Measurements from ENCODE around the gene BBS9.
"Not testable (repeated sequence)": the region's sequence is repeated elsewhere in the genome, so short reads cannot be mapped to it uniquely, and the experiment has no call there.

Gene BBS9

GRCh38 chr7:33091111-33091531 lies 38.2 kb upstream of the BBS9 start:
- peaks cover 20% of the 10 kb centered on the region for H3K36me3 ChIP-seq
- no peak overlapping the region for H3K4me3 ChIP-seq (ENCODE audit: low read depth, low read length)
- DNase-seq = no peak
- no peak overlapping the region for H3K27ac ChIP-seq
- TF ChIP-seq, protein P1, sequence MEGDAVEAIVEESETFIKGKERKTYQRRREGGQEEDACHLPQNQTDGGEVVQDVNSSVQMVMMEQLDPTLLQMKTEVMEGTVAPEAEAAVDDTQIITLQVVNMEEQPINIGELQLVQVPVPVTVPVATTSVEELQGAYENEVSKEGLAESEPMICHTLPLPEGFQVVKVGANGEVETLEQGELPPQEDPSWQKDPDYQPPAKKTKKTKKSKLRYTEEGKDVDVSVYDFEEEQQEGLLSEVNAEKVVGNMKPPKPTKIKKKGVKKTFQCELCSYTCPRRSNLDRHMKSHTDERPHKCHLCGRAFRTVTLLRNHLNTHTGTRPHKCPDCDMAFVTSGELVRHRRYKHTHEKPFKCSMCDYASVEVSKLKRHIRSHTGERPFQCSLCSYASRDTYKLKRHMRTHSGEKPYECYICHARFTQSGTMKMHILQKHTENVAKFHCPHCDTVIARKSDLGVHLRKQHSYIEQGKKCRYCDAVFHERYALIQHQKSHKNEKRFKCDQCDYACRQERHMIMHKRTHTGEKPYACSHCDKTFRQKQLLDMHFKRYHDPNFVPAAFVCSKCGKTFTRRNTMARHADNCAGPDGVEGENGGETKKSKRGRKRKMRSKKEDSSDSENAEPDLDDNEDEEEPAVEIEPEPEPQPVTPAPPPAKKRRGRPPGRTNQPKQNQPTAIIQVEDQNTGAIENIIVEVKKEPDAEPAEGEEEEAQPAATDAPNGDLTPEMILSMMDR (IDR thresholded peaks at IDR 0.05; ENCODE audit: low read depth, low read length) = no peak
- no peaks in the 10 kb centered on the region for H3K27me3 ChIP-seq (ENCODE audit: insufficient read depth, low read depth, severe bottlenecking)
- no peaks in the 10 kb centered on the region for H3K9me3 ChIP-seq (ENCODE audit: severe bottlenecking)

DNA sequence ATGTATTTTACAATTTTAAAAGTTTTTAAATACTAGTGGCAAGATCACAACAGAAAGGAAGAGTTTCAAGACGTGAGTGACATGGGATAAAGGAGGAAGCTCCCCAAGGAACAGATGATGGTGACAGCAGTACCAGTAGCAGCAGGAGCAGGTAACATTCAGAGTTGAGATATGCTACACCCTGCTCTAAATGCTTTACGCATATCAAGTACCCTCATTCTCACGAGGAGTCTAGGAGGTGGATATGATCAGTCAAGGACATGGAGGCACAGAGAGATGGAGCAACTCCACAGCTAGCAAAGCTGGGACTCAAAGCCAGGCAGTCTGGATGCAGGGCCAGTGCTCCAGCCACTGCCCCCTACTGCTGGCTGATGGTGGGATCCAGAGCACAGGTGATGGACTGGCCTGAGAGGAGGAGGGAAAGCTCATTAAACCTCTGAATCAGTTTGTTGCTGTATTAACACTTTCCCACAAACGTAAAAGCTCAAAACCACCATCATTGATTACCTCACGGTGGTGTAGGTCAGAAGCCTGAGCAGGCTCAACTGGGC lies 37.6 kb upstream of the BBS9 start:
- Histone ChIP-seq H3K9me3 (ENCODE audit: severe bottlenecking) (no peaks in the 10 kb centered on the region), H3K4me3 (ENCODE audit: low read depth, low read length) (no peak overlapping the region), H3K36me3 (peaks cover 24% of the 10 kb centered on the region), H3K27ac (no peak overlapping the region), H3K27me3 (ENCODE audit: insufficient read depth, low read depth, severe bottlenecking) (no peaks in the 10 kb centered on the region)
- TF ChIP-seq, protein P1 (IDR thresholded peaks at IDR 0.05; ENCODE audit: low read depth, low read length) = 0 out of 2 replicates have a peak, but pooled peaks have one; percentile 15
- no peak for DNase-seq

DNA sequence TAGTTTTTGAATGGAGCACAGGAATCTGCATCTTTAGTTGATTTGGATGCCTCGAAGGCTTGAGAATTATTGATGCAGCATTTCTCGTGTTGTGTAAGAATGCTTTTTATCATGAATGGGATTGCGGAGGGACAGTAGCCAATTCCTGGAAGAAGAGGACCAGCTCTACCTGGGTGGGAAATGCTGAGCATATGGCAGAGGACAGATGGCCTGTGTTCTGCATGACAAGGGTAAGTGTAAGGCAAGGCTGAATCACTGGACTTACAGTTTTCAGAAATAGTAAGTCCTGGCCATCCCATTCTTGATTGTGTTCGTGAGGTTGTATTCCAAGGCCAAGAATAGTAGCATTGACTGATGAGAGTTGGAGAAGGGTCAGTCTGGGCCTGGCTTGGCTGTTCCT lies 36.1 kb upstream of the BBS9 start:
- Histone ChIP-seq H3K4me3 (ENCODE audit: low read depth, low read length) (no peak overlapping the region), H3K36me3 (peaks cover 38% of the 10 kb centered on the region), H3K9me3 (ENCODE audit: severe bottlenecking) (no peaks in the 10 kb centered on the region), H3K27me3 (ENCODE audit: insufficient read depth, low read depth, severe bottlenecking) (no peaks in the 10 kb centered on the region), H3K27ac (peak overlapping the region; percentile 28)
- TF ChIP-seq, protein P1 (IDR thresholded peaks at IDR 0.05; ENCODE audit: low read depth, low read length) = no peak
- peak; percentile 18 for DNase-seq

- H3K9me3 ChIP-seq (ENCODE audit: severe bottlenecking); H3K27me3 ChIP-seq (ENCODE audit: insufficient read depth, low read depth, severe bottlenecking); H3K27ac ChIP-seq; DNase-seq; H3K4me3 ChIP-seq (ENCODE audit: low read depth, low read length): not testable (repeated sequence)
- H3K36me3 ChIP-seq = peaks cover 50% of the 10 kb centered on the region
Observed at GRCh38 chr7:33094745-33095275, 34.6 kb upstream of the BBS9 start.

- Histone ChIP-seq H3K27me3 (ENCODE audit: insufficient read depth, low read depth, severe bottlenecking) (no peaks in the 10 kb centered on the region), H3K36me3 (peaks cover 76% of the 10 kb centered on the region), H3K4me3 (ENCODE audit: low read depth, low read length) (no peak overlapping the region), H3K9me3 (ENCODE audit: severe bottlenecking) (no peaks in the 10 kb centered on the region), H3K27ac (no peak overlapping the region)
- TF ChIP-seq, protein P1 (IDR thresholded peaks at IDR 0.05; ENCODE audit: low read depth, low read length) = no peak
- no peak for DNase-seq
Observed at GRCh38 chr7:33099154-33099940, 30.0 kb upstream of the BBS9 start.

- H3K27me3 ChIP-seq (ENCODE audit: insufficient read depth, low read depth, severe bottlenecking) = no peaks in the 10 kb centered on the region
- TF ChIP-seq, protein P1 (IDR thresholded peaks at IDR 0.05; ENCODE audit: low read depth, low read length) = no peak
- H3K9me3 ChIP-seq (ENCODE audit: severe bottlenecking) = no peaks in the 10 kb centered on the region
- H3K27ac ChIP-seq = no peak overlapping the region
- H3K36me3 ChIP-seq = peaks cover 74% of the 10 kb centered on the region
- no peak for DNase-seq
- H3K4me3 ChIP-seq (ENCODE audit: low read depth, low read length) = no peak overlapping the region
Observed at GRCh38 chr7:33100770-33101169, 28.6 kb upstream of the BBS9 start.
